GM06990 (cell line): ENCODE results near the gene WNK3.

Source experiments
- DNase-seq: peaks from one replicate; pipeline ENCODE4 v3.0.0-alpha.2; 2011; ENCODE audit not compliant: insufficient read length; ENCODE audit errors: extremely low read depth
- H3K27me3 ChIP-seq: replicated peaks from 2 replicates; pipeline ENCODE4 v1.6.0; 2011; ENCODE audit warnings: low read length; ENCODE audit not compliant: control insufficient read depth, insufficient read depth
- H3K36me3 ChIP-seq: 2 replicates; pipeline ENCODE4 v1.5.1; 2011; ENCODE audit warnings: low read length; ENCODE audit not compliant: control insufficient read depth, insufficient read depth
- H3K4me3 ChIP-seq: replicated peaks from 2 replicates; pipeline ENCODE4 v1.5.1; 2011; ENCODE audit warnings: low read depth, mild to moderate bottlenecking, control low read depth, low read length
- TF ChIP-seq, protein P1 (sequence below): IDR thresholded peaks from 2 replicates; pipeline ENCODE4 v1.5.1; 2011; ENCODE audit warnings: low read length, control low read depth, mild to moderate bottlenecking, inconsistent platforms; ENCODE audit not compliant: insufficient read depth, poor library complexity, severe bottlenecking

Gene WNK3

DNA sequence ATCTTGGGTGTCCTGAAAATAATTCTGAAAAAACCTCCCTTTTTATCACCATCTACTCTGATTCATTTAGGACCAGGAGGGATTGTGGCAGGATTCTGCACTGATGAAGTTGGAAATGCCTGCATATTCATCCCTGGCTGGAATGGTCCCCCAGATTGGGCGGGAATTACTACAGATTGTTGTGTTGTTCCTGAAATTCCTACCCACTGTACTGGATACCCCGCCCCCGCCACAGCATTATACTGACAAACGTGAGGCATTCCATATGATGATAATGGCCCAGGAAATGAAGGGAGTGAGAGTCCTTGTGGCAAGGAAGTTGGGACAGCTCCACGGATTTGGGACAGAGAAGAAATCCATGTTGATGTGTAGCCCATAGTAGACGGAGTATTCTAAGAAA lies 159.6 kb downstream of the WNK3 start:
- no peak for DNase-seq
- Histone ChIP-seq H3K27me3 (no peaks in the 10 kb centered on the region), H3K36me3 (no peaks in the 10 kb centered on the region), H3K4me3 (no peak overlapping the region)
- TF ChIP-seq, protein P1, sequence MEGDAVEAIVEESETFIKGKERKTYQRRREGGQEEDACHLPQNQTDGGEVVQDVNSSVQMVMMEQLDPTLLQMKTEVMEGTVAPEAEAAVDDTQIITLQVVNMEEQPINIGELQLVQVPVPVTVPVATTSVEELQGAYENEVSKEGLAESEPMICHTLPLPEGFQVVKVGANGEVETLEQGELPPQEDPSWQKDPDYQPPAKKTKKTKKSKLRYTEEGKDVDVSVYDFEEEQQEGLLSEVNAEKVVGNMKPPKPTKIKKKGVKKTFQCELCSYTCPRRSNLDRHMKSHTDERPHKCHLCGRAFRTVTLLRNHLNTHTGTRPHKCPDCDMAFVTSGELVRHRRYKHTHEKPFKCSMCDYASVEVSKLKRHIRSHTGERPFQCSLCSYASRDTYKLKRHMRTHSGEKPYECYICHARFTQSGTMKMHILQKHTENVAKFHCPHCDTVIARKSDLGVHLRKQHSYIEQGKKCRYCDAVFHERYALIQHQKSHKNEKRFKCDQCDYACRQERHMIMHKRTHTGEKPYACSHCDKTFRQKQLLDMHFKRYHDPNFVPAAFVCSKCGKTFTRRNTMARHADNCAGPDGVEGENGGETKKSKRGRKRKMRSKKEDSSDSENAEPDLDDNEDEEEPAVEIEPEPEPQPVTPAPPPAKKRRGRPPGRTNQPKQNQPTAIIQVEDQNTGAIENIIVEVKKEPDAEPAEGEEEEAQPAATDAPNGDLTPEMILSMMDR = no peak

GRCh38 chrX:54194982-54195588 lies 162.8 kb downstream of the WNK3 start:
- no peak for DNase-seq
- no peak overlapping the region for H3K4me3 ChIP-seq

DNA sequence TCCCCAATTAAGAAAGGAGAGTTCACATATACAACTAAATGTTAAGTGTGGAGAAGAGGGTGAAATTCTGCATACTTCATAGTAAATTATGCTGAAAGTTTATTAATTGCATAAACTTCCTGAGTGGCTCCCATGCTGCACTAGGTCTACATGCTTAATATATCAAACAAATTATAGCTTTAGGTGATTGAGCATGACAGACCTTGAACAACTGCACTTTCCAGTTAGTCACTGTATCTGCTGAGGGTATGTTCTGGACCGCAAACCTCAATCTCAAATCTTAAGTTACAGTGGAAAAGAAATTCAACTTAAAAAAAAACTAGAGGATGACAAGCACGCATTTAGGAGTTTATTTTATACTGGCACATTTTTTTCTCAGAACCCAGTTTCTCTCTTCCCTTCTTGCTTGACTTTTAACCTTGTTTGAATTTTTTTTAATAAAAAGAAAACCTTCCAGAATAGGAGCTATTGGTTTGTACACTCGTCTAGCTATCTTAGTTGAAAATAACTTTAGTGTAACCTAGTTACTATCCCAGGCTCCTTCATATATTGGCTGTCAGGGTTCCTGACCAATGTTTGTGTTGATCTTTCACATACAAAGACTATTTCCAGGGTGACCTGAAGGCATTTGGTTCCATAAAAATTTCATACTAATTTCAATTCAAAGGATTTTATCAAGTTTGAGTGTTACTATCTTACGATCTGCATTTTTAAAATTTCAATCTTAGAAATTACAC lies 164.6 kb downstream of the WNK3 start:
- no peak overlapping the region for H3K4me3 ChIP-seq
- no peak for DNase-seq
- no peaks in the 10 kb centered on the region for H3K27me3 ChIP-seq
- TF ChIP-seq, protein P1 = no peak
- H3K36me3 ChIP-seq = no peaks in the 10 kb centered on the region

More at GRCh38 chrX:54194982-54195588, 162.8 kb downstream of the WNK3 start:
- Histone ChIP-seq H3K36me3 (no peaks in the 10 kb centered on the region), H3K27me3 (no peaks in the 10 kb centered on the region)
- TF ChIP-seq, protein P1 = no peak

DNA sequence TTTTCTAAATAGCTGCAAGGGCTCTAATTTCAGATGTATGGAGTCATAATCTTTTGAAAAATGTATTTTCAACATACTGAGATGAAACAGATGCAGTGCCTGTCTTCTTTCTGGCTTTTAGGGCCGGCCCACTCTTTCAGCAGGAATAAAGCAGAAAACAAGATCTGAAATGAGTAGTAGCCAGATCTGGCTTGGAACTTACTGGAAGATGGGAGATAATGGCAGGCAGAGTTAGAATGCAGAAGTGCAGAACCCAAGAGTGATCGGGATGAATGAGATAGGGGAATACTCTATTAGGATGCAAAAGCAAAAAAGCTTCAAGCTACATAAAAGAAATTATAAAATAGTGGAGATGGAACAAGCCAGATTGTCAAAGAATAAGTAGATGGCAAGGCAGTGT lies 173.4 kb downstream of the WNK3 start:
- TF ChIP-seq, protein P1 = no peak
- no peaks in the 10 kb centered on the region for H3K36me3 ChIP-seq
- no peak overlapping the region for H3K4me3 ChIP-seq
- no peak for DNase-seq
- no peaks in the 10 kb centered on the region for H3K27me3 ChIP-seq

- TF ChIP-seq, protein P1 = no peak
- no peaks in the 10 kb centered on the region for H3K36me3 ChIP-seq
- DNase-seq = peak; percentile 83
- H3K4me3 ChIP-seq = peak within 1 kb of the TSS; percentile 78
- H3K27me3 ChIP-seq = no peaks in the 10 kb centered on the region
Measured at GRCh38 chrX:54182864-54183613, 174.8 kb downstream of the WNK3 start, which contains the start of gene FAM120C. Gene FAM120C, minus strand, starts transcription at chrX:54183254. Its CDS starts 56 bp downstream, at chrX:54183198.
